Mesodermal cell (in vitro differentiated cells): ENCODE results near the gene GNAI2.
"Not testable (repeated sequence)": the region's sequence is repeated elsewhere in the genome, so short reads cannot be mapped to it uniquely, and the experiment has no call there.

Experiments used
- H3K27ac ChIP-seq: 2 replicates; pipeline ENCODE4 v1.7.0; 2013; ENCODE audit warnings: mild to moderate bottlenecking, low read depth, low read length, moderate library complexity; ENCODE audit not compliant: severe bottlenecking
- H3K36me3 ChIP-seq: 2 replicates; pipeline ENCODE4 v1.7.1; 2013; ENCODE audit warnings: mild to moderate bottlenecking, low read length, moderate library complexity; ENCODE audit not compliant: control insufficient read depth, insufficient read depth
- H3K4me1 ChIP-seq: one replicate; pipeline ENCODE4 v1.7.1; 2013; ENCODE audit warnings: mild to moderate bottlenecking, low read length; ENCODE audit not compliant: insufficient read depth, control insufficient read depth, poor library complexity, severe bottlenecking
- H3K4me3 ChIP-seq: 2 replicates; pipeline ENCODE4 v1.7.0; 2013; ENCODE audit warnings: low read length, control low read depth, mild to moderate bottlenecking; ENCODE audit not compliant: insufficient read depth, poor library complexity, severe bottlenecking; ENCODE audit errors: extremely low read depth
- H3K9me3 ChIP-seq: 2 replicates; pipeline ENCODE4 v1.7.1; 2013; ENCODE audit warnings: mild to moderate bottlenecking, low read length, moderate library complexity; ENCODE audit not compliant: control insufficient read depth
- WGBS, 2 experiments: methylation state at CpG; one replicate each; pipeline ENCODE4 v1.1.5; 2013; ENCODE audit warnings: missing lambda C conversion rate in 2 of 2; ENCODE audit not compliant: insufficient coverage in 2 of 2; 5-methylcytosine and 5-hydroxymethylcytosine counted together

Gene GNAI2

DNA sequence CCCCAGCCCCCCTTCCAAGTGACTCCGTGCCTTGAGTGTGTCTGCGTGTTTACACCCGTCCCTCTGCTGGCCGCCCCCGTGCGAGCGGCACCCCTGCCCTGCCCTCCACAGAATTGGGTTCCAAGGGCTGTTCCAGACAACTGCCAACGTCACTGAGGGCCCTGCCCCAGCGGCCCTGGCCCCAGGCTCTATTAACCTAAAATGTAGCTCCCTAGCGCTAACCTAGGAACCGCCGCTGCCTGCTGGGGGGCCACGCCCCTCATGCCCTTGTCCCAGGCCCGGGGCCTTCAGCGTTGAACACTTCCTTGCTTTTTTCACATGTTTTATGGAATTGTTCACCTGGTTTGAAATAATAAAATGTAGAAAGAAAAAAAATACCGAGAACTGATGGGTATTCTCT, 23.0 kb downstream of the GNAI2 start:
- H3K4me3 ChIP-seq, result no peak overlapping the region
- 90 to 92% methylated on average over 13 to 15 of the region's 16 CpGs for WGBS, 2 experiments
- H3K27ac ChIP-seq, result peak overlapping the region; percentile 99
- H3K9me3 ChIP-seq, result no peaks in the 10 kb centered on the region
- peaks cover 71% of the 10 kb centered on the region for H3K4me1 ChIP-seq
- H3K36me3 ChIP-seq, result peaks cover 54% of the 10 kb centered on the region

DNA sequence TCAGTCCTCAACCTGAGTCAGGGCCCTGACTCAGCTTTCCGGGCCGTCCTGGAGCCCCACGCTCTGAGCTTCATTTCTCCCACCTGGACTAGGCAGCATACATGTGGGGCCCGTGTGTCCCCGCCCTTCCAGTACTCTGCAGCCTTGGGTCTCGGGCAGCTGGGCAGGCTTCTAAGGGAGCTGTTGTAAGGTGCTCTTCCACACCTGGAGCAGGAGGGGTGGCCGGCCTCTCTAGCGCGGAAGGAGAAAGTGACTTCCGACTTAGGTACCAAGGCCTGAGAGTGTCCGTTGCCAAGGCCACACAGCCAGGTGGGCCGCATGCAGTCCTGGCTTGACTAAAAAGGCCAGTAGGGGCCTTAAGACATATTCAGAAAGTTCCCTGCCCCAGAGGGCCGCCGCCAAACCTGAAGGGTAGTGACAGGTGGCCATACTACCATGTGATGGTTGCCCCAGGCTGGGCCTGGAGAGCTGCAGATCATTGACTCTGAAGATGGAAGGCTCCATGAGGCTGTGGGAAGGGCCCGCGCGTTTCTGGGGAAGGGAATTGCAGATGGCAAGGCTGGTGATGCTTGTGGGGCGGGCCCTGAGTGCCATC, 23.5 kb downstream of the GNAI2 start:
- WGBS, 2 experiments, result 68 to 72% methylated on average over 14 to 17 of the region's 18 CpGs
- Histone ChIP-seq H3K4me3 (no peak overlapping the region), H3K4me1 (peaks cover 70% of the 10 kb centered on the region), H3K9me3 (no peaks in the 10 kb centered on the region), H3K27ac (peak overlapping the region; percentile 99), H3K36me3 (peaks cover 48% of the 10 kb centered on the region)

DNA sequence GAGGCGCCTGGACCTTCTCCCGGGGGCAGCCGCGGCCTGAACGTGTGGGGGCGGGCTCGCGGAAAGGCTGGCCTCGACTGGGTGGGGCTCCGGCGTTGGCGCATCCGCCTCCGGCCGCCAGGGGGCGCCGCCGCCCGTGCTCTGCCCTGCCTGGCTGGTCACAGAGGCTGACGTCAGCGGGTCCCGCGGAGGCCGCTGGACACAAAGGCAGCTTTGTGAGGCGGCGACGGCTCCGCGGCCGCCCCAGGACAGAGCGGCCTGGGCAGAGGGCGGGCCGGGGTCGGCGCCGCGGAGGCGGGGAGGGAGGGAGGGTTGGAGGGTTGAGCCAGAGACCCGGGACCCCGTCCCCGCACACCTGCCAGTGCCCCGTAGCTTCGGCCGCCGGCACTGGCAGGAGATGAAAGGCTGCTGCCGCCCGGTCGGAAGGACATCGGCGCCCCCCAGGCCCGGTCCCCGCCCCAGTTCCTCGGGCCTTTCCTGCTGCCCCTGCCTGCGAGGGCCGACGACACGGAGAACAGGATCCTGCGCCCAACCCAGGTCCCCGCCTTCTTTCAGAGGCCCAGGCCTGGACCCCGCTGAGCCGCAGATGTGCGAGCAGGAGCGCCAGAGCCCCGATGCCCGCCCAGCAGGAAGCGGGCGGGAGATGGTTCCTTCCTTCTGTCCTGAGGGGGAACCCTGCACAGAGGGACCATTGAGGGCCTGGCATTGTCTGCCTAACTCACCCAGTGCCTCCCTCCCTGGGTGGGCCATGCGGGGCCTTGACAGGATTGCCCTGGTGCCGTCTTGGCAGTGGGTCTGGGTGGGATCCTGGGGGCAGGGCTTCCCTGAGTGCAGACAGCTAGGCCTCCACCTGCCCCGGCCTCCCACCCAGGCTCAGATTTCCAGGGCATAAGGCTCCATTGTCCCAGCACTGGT, 24.3 kb downstream of the GNAI2 start:
- Histone ChIP-seq H3K4me1 (peaks cover 64% of the 10 kb centered on the region), H3K9me3 (no peaks in the 10 kb centered on the region), H3K27ac (peak overlapping the region; percentile 99), H3K36me3 (peaks cover 41% of the 10 kb centered on the region), H3K4me3 (peak overlapping the region; percentile 25)
- WGBS, 2 experiments, result 4% methylated on average over 45 to 59 of the region's 70 CpGs

DNA sequence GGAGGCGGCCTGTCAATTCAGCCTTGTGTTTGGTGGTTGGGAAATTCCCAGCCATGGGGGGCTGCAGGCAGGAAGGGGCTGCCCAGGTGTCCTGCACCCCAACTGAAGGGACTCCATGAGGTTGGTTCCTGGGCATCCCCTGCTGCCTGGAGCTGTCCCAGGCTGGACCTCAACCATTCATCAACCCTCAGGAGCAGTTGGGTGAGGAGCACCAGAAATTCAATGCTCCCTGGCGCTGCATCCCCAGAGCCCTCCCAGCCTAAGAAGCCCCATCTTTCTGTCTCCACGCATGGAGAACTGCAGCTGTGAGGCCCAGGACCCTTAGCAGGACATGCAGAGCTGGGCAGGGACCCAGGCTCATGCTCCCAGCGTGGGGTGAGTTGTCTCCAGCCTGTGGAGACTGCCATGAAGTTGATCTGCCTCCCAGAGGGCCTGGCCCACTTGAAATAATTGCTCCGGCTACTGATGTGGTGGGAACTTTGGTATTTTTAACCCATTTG, 25.0 kb downstream of the GNAI2 start:
- peak overlapping the region; percentile 99 for H3K27ac ChIP-seq
- peak overlapping the region; percentile 25 for H3K4me3 ChIP-seq
- peaks cover 69% of the 10 kb centered on the region for H3K4me1 ChIP-seq
- H3K36me3 ChIP-seq, result peaks cover 34% of the 10 kb centered on the region
- WGBS, 2 experiments, result 74 to 88% methylated on average over 3 to 4 of the region's 5 CpGs
- no peaks in the 10 kb centered on the region for H3K9me3 ChIP-seq

DNA sequence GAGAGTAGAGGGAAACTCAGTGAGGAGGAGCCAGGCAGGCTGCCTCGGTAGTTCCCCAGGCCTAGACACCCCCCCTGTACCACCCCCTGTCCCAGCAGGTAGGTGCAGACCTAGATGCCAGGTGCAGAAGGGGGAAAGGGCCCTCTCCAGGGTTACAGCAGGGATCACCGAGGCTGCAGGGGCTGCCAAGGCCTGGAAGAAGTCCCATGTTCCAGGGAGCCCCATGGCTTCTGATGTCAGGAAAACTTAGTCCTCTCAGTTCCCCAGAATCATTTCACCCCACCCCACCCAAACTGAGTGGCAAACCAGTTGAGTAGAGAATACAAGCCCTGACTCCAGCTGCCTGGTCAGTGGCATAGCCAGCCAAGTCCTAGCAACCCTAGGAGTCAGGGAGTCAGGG, 25.5 kb downstream of the GNAI2 start:
- WGBS, 2 experiments, result 100% methylated on average over 1 of the region's 2 CpGs; no CpG with 5 or more reads in 1 of the 2 experiments
- H3K4me3 ChIP-seq, result no peak overlapping the region
- H3K27ac ChIP-seq, result peak overlapping the region; percentile 99
- H3K4me1 ChIP-seq, result peaks cover 73% of the 10 kb centered on the region
- peaks cover 29% of the 10 kb centered on the region for H3K36me3 ChIP-seq
- H3K9me3 ChIP-seq, result no peaks in the 10 kb centered on the region

DNA sequence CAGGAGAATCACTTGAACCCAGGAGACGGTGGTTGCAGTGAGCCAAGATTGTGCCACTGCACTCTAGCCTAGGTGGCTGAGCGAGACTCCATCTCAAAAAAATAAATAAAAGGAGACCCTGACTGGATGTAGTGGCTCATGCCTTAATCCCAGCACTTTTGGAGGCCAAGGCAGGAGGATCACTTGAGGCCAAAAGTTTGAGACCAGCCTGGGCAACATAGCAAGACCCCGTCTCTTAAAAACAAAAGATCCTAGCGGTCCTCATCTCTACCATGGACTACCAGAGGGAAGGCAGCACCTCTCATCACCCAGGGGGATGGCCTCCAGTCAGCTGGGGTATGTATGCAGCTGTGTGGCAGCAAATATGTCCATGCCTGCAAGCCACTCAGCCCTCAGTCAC, 26.2 kb downstream of the GNAI2 start:
- not testable (repeated sequence) for H3K9me3 ChIP-seq, H3K27ac ChIP-seq, H3K4me3 ChIP-seq
- 97 to 100% methylated on average over 3 of the region's 4 CpGs for WGBS, 2 experiments
- Histone ChIP-seq H3K36me3 (peaks cover 22% of the 10 kb centered on the region), H3K4me1 (peaks cover 76% of the 10 kb centered on the region)

DNA sequence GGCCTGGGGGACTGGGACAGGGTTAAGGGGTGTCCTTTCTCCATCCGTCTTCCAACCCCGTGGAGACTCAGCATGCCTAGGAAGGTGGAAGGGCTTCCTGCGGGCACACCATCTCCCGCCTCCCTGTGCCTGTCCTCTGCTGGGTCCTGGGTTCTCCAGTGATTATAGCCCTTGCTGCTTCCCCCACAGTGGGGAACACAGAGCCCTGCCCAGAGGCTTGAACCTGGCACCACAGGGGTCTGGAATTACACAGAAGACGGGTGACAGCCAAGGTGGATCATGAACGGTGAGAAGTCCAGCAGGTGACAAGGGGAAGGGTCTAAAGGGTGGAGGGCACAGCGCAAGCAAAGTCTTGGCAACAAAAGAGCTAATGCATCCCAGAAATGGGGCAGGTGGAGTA, 26.8 kb downstream of the GNAI2 start:
- peak overlapping the region; percentile 23 for H3K27ac ChIP-seq
- 93 to 94% methylated on average over 7 of the region's 7 CpGs for WGBS, 2 experiments
- H3K4me1 ChIP-seq, result peaks cover 76% of the 10 kb centered on the region
- H3K4me3 ChIP-seq, result no peak overlapping the region
- H3K9me3 ChIP-seq, result no peaks in the 10 kb centered on the region
- peaks cover 16% of the 10 kb centered on the region for H3K36me3 ChIP-seq

DNA sequence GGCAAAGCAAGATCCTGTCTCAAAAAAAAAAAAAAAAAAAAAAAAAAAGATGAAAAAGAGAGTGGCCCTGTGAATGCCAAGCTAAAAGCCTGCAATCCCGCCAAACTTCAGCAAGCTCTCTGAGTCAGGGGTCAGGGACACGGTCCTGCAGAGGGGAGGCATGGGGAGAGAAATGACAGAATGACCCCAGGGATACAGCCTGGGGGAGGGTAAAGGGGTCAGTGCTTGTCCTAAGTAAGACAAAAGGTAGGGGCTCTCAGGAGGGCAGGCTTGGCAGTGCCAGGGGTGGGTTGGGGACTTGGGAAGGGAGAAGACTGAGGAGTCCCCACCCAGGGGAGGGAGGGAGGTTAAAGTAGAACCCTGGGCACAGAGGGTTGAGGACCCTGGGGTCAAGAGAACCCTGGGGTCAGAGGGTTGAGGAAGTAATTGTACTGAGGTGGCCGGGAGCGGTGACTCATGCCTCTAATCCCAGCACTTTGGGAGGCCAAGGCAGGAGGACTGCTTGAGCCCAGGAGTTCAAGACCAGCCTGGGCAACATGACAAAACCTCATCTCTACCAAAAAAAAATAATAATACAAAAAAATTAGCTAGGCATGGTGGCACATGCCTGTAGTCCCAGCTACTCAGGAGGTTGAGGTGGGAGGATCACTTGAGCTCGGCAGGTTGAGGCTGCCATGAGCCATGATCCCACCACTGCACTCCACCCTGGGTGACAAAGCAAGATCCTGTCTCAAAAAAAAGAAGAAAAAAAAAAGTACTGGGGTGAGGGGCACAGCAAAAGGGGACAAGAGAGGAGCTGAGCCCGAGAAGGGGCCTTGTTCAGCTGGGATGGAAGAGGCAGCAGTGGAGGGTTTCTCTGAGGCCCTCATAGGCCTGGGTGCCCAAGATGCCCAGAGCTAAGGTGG, 27.7 kb downstream of the GNAI2 start:
- peaks cover 6% of the 10 kb centered on the region for H3K36me3 ChIP-seq
- WGBS, 2 experiments, result 66 to 79% methylated on average over 4 to 6 of the region's 6 CpGs
- peaks cover 73% of the 10 kb centered on the region for H3K4me1 ChIP-seq
- H3K27ac ChIP-seq, result peak overlapping the region; percentile 96
- no peak overlapping the region for H3K4me3 ChIP-seq
- no peaks in the 10 kb centered on the region for H3K9me3 ChIP-seq

DNA sequence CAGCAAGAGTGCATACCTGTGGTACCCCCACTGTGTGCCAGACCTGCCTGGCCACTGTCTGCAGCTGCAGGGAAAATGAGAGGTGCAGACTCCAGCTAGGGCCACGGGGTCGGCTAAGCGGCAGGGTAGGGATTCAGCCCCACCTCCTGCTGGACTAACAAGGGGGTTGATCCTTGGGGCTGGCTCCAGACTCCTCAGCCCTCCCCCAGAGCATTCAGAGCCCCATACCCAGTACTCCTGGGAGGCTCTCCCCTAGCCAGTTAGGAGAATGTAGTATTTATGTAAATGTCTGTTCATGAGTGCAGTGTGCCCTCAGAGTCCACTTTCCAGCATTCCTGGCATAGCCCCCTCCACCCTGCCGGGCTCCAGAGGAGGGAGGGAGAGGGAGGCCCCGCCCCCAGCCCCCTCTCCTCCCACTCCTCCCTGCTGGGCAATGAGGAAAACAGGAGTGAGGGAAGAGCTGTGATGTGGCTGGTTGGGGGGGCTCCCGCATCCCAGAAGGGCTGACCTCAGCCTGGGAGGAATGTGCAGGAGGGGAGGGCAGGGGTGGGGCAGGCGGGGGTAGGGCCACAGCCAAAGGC, 28.5 kb downstream of the GNAI2 start:
- peaks cover 74% of the 10 kb centered on the region for H3K4me1 ChIP-seq
- H3K27ac ChIP-seq, result peak overlapping the region; percentile 96
- H3K9me3 ChIP-seq, result no peaks in the 10 kb centered on the region
- H3K4me3 ChIP-seq, result no peak overlapping the region
- WGBS, 2 experiments, result 4% methylated on average over 3 of the region's 7 CpGs; no CpG with 5 or more reads in 1 of the 2 experiments
- H3K36me3 ChIP-seq, result no peaks in the 10 kb centered on the region

DNA sequence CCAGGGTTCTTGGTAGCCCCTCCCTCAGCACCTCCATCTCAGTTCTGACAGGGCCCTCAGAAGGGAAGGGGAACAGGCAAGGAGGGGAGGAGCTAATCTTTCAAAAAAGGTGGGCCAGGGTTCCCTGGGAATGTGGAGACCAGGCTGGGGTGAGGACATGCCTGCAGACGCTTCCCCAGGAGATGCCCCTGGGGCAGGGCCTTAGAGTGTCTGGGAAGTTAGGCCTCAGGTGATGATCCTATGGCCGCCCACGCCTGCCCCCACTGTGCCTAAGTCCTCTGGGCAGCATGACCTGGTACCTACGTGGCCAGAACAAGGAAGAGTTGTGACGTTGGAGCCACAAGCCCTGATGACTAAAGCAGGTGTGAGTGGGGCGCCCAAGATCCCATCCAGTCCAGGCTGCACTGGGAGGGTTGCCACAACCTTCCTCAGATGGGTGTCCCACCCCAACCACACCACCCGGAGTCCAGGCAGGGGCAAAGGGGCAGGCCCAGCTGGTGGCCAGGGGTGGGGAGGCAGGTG, 29.0 kb downstream of the GNAI2 start:
- WGBS, 2 experiments, result 72 to 84% methylated on average over 5 to 6 of the region's 7 CpGs
- no peaks in the 10 kb centered on the region for H3K36me3 ChIP-seq

More for the DNA sequence above, 29.0 kb downstream of the GNAI2 start:
- Histone ChIP-seq H3K4me3 (no peak overlapping the region), H3K9me3 (no peaks in the 10 kb centered on the region), H3K4me1 (peaks cover 77% of the 10 kb centered on the region), H3K27ac (peak overlapping the region; percentile 85)
